Cerebellar cortex (tissue), 1 donor: ENCODE measurements around the gene TRABD2B.

ENCODE experiments used
- DNase-seq: peaks from one replicate; pipeline ENCODE4 v3.0.0-alpha.2; 2015; ENCODE audit warnings: low spot score

The TRABD2B gene

DNA sequence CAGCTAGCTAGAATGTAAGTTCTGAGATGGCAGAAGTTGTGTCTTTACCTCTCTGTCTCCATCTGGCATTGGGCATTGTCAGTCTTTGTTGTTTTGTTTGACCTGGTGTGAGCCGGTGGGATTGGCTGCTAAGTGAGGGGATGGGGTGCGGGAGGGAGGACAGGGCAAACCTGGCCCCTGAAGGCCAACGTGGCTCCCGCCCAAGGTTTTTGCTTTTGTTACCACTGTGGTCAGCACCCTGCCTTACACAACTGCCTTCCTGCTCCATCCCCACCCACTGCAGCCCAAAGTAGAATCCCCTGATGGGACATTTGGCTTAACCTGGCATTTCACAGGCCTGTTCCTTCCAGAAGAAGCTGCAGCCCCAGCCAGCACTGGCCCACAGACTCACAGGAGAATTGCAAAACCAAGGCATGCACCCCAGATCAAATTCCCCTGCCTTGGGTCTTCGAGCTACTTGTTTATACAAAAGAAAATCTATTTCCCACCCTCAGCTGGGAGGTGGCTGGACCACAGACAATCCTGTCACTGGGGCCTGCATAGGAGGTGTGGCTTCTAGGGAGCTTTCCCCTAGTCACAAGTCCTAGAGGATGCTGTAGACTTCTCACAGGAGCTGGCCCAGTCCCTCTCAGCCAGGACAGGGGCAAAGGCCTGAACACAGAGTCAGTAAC, 147.5 kb downstream of the TRABD2B start:
- DNase-seq, result no peak

DNA sequence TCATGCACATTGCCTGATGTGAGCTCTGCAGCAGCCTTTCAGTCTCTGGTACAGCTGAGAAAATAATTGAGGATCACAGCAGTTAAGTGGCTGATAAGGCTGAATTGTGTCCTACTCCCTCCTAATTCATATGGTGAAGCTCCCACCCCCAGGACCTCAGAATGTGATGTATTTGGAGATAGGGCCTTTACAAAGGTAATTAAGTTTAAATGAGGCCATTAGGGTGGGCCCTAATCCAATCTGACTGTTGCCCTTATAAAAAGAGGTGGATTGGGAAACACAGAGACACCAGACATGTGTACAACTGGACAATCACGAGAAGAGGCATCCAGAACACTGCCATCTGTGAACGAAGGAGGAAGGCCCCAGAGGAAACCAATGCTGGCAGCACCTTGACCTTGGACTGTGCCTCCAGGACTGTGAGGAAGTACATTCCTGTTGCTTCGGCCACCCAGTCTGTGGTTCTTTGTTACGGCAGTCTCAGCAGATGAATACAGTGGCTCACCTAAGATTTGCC, 148.1 kb downstream of the TRABD2B start:
- DNase-seq, result no peak

DNA sequence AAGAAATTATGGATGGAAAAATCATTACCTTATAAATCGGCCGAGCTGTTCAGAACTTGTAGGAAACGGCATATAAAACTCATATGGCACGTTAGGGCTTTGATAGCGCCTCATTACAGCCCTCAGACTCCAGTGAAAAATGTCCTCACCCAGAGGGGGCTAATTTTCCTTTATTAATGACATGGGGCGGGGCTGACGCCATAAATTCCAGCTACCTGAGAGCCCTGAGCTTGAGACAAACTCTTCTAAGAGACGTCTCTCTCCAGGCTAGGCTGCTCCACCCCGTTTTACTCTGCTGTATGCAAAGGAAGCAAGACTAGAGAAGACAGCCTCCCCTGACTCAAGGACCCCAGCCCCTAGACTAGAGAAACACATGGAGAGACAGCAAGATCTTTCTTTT, 149.4 kb downstream of the TRABD2B start:
- DNase-seq, result no peak

DNA sequence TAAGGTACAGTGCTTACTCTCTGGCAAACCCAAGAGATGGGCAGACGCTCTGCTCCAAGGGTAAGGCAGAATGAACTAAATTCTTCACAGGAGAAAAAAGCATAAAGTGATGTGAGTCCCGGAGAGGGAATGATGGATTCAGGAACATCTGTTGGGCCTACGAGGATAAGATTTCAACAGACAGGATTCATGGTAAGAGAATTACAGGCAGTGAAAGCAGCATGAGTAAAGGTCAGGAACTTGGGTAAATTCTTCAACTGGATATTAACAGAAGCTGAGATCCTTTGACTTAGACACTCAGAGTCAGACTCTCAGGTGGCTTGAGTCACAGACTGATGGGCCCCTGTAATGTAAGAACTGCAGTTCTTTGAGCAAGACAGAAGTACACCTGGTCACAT, 152.6 kb downstream of the TRABD2B start:
- no peak for DNase-seq

DNA sequence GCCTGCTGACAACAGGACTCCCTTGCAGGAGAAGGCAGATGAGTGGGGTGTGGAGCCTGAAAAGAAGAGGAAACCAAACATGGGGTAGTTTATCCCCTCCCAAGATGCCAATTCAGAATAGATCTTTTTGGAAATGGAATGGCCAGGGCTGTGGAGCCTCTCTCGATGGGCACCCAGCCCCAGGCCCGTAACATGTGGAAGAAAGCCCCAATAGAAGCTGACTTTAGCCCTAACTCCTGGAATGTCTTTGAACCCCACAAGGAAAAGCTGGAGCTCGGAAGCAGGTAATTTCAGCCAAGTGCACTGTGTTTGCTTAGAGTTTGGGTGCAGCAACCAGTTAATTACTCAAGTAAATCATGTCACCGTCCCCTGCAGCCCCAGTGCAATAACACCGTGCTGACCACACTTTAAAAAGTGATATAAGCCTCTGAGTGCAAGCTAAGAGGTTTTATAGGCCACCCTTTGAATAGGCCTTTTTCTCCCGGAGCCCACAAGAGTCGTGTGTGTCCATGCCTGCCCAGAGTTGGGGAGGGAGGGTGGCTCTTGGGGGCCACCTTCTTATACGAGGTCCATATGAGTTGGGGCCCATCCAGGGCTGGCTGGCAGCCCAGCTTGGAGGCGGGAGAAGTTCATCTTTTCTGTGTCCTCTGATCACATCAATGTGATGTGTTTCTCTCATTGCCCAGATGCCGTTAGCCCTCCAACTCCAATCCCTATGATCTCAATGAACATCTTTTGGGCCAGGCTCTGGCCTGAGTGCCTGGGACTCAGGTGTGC, 153.2 kb downstream of the TRABD2B start:
- no peak for DNase-seq

DNA sequence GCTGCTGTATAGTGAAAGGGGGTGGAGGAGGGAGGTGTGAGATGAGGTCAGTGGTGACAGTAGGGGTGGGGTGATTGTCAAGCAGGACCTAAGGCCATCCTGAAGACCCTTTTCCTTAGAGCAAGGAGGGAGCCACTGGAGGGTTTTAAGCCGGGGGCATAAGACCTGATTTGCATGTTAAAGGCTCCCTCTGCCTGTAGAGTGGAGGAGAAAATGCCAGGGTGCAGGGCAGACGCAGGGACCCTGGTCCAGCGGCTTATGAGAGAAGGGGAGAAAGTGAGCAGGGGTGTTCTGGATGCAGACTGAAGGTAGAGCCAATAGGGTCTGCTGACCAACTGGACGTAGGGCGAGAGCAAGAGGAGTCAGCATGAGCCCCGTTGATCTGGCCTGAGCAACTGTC, 154.1 kb downstream of the TRABD2B start:
- no peak for DNase-seq

DNA sequence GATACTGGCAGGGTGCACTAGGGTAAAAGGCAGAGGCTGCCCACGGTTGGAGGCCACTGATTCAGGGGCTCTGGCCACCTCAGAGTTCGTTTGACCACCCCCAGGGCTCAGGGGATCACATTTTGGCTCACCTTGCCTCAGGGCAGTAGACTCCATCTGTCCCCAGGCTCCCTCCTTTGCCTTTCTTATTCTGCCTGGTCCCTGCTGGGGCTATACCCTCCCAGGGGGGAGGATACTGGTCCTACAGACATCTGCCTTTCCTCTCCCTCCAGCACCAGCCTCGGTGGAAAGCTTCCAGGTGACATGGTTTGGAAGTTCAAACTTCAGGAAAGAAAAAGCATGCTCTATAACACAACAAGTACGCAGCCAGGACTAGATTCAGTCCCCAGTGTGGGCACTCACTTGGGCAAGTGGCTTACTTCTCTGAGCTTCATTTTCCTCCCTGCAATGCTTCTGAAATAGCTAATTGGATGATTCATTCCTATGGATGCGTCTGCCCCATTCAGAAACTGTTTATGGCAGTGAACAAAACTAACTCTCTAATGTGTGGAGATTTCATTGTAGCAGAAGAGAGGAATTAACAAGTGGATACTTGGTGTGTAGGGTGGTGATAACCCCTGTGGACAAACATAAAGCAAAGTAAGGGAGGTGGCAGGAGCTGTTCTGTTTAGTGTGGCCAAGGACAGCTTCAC, 154.8 kb downstream of the TRABD2B start:
- no peak for DNase-seq

DNA sequence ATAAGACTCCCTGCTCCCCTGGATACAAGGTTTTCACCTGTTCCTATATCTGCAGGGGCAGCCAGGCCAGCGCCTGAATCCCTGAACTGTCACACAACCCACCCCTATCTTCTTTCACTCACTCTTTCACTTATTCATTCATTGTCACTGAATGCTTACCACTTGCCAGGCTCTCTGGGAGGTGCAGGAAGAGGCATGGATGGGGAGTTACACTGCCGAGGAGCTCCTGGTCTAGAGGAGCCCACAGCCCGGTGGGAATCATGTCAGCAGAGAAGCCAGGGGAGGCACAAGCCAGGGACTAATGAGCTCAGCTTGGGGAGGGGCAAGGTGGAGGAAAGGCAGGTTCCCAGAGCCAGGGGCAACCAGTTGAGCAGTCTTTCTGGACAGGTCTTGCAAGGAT, 155.8 kb downstream of the TRABD2B start:
- no peak for DNase-seq

DNA sequence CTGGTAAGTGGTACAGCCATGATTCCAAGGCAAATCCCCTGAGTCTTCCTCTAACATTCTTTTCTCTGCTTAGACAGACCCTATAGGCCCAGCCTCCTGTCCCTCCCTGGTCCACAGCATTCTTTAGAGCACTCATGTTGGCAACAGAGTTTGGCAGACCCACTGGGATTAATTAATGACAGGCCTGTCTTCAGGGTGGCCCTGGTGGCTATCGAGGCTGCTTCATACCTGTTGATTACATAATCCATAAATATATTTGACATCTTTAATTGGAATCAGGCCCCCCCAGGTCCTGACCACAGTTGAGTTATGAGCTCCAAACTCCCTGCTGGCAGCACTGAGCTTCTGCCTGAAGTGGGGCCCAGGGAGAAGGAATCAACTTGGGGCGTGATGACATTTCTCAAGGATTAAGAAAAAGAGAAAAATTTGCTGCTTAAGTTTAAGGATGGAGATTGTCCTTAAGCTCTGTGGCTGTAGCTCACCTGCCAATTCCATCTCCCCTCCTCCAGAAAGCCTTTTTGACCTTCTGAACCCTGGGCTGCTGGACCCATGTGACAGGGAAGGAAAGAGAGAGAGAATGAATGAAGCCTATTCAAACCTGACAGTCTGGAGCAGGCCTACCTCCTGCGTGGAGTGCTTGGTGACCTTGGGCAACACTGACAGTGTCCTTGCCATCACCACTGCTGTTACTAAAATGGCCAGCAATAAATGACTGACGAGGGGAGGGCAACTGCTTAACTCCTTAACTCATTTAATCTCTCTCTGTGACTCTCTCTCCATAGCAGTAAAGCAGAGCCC, 156.6 kb downstream of the TRABD2B start:
- DNase-seq, result no peak

DNA sequence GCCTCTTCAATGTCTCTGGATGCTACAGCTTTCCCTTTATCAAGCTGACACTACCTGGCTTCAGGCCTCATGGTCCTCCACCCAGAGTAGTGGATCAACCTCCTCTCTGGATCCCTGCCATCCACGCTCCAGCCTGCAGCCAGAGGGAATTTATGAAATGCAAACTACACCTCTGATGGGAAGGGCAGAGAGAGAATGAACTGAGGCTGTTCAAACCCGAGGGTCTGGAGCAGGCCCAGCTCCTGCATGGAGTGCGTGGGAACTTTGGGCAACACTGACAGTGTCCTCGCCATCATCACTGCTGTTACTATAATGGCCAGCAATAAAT, 157.8 kb downstream of the TRABD2B start:
- no peak for DNase-seq

DNA sequence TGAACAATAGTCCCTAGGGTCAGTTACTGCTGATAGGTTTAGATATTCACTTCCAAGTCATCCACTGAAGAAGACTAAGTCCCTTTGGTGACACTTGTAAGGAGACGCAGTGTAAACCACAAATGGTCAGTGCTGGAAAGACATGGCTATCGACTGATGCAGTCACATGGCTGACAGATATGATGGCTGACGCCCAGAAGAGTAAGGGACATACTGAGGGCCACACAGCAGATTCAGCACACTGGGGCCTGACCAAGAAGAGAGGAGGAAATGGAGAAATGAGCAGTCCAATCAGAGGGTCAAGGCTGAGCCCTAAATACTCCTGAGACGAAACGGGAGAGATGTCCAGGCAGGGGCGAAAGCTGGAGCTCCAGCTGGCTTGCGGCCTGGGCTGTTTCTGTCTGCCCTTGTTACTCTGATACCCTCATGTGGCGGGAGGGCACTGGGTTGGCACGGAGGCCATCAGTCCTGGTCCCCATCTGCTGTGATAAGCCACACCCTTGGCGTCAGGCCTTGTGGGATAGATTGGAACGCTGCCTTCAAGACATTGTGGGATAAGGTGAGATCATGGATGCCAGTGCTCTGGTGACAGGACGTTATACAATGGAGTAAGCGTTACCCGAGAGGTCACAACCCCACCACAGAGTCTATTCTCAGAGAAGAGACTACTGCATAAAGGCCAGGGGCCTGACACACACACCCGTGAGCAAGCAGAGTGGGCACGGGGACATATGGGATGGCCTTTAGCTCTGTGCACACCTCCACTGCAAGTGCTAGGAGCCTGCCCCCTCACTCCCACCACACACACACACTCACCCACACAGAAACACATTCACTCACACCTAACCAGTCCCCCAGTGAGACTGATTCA, 158.4 kb downstream of the TRABD2B start:
- DNase-seq, result no peak

DNA sequence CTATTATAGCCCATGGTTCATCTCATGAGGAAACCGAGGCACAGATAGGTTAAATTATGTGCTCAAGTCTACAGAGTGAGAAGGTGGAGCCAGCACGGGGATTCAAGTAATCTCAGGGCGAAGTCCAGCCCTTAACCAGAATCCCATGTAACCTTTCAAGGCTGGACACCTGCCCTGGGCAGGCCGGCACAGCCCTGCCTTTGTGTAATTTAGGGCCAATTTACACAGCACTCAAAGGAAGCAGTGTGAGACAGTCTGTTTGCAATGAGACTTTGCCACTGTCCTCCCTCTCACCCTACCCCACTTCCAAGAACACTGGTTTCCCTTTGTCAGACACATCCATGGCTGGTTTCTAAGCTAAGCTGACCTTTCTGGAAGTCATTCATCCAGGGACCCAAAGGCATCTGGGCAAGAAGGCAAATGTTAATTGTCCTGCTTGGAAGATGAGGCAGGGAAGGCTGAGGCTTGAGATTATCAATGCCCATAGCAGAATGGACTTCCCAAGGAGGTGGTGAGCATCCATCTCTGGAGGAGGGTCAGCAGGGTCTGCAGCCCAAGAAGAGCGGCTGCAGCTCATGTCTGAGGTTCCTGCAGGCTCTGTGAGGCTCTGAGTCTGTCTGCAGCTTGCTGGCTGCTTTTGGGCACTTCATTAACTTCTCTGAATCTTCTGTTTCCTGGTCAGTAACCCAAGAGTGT, 159.2 kb downstream of the TRABD2B start:
- DNase-seq, result no peak

DNA sequence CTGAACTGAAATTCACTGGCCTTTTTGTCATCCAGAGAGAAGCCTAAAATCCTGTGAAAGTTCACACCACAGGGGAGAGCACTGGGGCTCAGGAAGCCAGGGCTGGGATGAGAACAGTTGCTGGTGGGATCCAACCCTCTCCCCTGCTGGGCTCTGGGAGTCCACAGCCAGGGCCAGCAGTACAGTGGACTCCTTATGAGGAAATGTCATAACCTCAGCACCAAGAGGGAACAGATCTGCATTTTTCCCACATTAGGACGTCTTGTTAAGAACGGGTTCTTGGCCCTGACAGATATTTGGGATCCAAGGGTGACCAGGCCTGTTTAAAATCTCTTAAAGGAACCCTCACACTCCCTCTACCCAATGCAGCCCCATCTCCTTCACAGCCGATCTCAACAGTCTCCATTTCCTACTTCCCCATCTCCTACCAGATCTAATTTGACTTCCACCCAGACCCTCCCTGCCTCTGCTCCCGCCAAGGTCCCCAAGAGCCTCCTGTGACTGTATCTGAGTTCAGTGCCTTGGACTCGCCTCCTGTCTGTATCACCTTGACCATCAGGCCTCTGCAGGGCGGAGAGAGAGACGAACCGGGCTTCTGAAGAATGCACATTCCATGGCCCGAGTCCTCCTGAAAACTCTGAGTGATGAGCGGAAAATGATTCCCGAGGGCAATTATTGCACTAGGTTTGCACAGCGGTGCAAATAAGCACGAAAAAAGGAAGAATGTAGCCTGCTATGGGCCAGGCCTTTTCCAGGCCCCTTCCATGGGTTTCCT, 159.9 kb downstream of the TRABD2B start:
- DNase-seq, result no peak

DNA sequence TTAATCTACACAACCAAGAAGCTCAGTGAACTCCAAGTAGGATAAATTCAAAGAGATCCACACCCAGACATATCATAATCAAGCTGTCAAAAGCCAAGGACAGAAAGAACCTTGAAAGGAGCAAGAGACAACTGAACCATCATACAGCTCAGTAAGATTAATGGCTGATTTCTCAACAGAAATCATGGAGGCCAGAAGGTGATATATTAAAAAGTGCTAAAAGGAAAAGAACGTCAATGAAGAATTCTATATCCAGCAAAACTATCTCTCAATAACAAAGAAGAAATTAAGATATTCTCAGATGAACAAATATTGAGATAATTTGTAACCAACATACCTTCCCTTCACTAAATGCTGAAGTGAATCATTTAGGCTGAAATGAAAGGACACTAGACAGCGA, 161.8 kb downstream of the TRABD2B start:
- no peak for DNase-seq

DNA sequence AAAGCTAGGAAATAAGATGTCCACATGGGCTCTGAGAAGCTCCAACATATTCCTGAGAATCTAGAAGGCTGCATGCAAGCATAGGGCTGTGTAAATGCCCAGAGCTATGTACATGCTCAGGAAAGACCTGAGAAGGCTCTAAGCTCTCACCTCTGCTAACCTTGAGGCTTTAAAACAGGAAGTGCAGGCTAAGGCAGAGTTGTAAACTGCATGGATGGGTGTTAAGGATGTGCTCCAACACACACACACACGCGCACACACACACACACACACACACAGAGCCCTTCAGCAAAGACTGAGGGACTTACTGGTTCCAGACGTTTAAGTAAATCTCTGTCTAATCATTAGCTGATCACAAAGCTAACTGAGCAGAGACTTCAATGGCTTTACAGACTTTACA, 162.9 kb downstream of the TRABD2B start:
- no peak for DNase-seq

DNA sequence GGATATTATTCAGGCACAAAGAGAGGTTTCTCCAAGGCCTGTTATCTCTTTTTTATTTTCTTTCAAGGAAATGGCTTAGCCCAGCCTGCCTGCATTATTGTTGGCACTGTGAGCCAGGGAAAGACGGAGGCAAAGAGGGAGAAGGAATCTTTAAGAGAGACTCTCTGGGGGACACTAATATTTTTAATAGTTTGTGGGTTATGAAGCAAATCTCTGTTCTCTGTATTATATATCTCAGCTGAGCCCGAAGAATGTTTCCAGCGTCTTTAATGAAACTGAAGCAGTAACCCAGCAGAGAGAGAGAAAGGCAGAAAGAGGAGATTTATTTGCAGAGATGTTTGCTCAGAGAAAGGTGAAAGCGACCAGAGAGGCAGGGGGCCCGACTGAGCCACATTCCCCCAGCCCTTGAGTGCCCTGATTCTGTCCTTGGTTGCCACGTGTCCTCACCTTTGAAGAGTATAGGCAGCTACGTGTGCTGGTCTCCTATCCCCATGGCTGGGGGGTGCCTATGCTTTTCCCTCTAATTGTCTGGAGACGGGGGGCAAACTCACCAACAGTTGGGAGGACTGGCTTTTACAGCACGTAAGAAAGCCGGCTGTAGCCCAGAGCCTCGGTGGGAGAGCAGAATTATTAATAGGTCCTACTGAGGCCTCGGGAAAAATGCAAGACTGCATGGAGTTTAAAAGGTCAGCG, 166.4 kb downstream of the TRABD2B start:
- DNase-seq, result no peak

DNA sequence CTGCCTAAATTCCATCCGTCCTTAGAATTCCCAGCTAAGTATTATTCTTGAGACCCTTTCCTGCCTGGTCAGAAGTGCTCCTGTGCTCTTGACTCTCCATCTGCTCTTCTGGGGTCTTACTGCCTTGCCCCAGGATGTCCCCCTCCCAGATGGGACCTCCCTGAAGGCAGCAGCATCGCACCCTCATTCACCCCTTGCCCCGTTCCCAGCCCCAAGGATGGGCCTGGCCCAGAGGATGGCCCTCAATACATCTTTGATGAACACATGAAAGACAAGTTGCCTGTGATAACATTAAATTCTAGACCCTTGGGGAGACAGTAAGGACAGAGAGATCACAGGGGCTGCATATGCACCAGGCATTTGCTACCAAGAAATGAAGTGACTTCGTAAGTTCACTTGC, 167.2 kb downstream of the TRABD2B start:
- no peak for DNase-seq

DNA sequence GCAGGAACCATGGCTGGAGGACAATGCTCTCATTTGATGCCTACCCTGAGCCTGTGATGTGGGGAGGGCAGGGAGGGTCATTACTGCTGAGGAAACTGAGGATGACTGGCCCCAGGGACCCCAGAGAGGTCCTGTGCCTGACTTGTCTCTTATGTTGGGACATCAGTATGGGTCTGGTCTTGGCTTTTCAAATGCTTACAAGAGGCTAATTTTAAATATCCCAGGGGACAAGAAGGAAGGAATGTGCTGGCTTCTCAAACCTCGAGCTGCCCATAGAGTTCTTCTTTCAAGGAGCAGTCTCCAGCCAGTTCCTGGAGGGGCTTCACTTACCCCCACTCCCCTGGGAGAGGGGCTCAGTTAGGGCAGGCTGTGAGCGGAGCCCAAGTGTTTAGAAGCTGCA, 168.2 kb downstream of the TRABD2B start:
- DNase-seq, result no peak

DNA sequence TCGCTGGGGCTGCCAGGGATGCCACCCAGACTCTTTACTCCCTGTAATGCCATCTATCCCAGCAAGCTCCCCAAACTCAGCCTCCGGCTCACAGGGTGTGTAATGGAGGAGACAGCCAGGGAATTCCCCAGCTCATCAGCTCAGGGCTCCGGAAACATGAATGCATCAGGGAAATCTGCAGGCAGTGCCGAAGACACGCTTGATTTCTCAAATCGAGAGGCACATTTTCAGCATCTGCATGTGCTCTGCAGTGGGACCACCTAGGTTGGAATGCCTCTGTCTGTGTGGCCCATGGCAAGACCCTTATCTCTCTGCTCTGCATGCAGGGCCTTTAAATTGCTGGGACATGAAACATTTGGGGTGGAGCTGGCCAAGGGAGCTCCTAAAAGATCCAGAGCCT, 170.1 kb downstream of the TRABD2B start:
- no peak for DNase-seq
